Osteocyte (in vitro differentiated cells): ENCODE measurements around the gene LRCH4. TPM values are rescaled to one million over a fixed set of nuclear protein-coding genes. Genes with fewer than 3 reads are reported as not detected.
"Not testable (repeated sequence)": the region's sequence is repeated elsewhere in the genome, so short reads cannot be mapped to it uniquely, and the experiment has no call there.

Experiments
- DNase-seq: peaks from one replicate; pipeline ENCODE4 v3.0.0; 2021; ENCODE audit warnings: mixed read lengths; ENCODE audit not compliant: unreplicated experiment; ENCODE audit errors: extremely low spot score
- H3K27ac Mint-ChIP-seq: one replicate; pipeline ENCODE4 v1.8.0; 2021; ENCODE audit warnings: mild to moderate bottlenecking, mixed read lengths; ENCODE audit not compliant: unreplicated experiment
- H3K27me3 Mint-ChIP-seq: one replicate; pipeline ENCODE4 v1.8.0; 2021; ENCODE audit warnings: mixed read lengths; ENCODE audit not compliant: unreplicated experiment
- H3K36me3 Mint-ChIP-seq: one replicate; pipeline ENCODE4 v1.8.0; 2021; ENCODE audit warnings: mixed read lengths; ENCODE audit not compliant: unreplicated experiment
- H3K4me1 Mint-ChIP-seq: one replicate; pipeline ENCODE4 v1.8.0; 2021; ENCODE audit warnings: mixed read lengths; ENCODE audit not compliant: unreplicated experiment
- H3K4me3 Mint-ChIP-seq: one replicate; pipeline ENCODE4 v1.8.0; 2021; ENCODE audit warnings: mild to moderate bottlenecking, moderate library complexity, mixed read lengths; ENCODE audit not compliant: unreplicated experiment
- H3K9me3 Mint-ChIP-seq: one replicate; pipeline ENCODE4 v1.8.0; 2021; ENCODE audit warnings: mixed read lengths; ENCODE audit not compliant: unreplicated experiment
- CTCF ChIP-seq: fragments of 200-600 bp; sonication (generic); IDR thresholded peaks from 2 replicates; pipeline ENCODE4 v1.5.0; 2021; ENCODE audit warnings: antibody characterized with exemption, mild to moderate bottlenecking, moderate library complexity
- total RNA-seq: library from RNA; stranded (reverse); gene quantifications from 2 replicates; pipeline ENCODE4 v1.2.1, GENCODE V29; 2021

Gene LRCH4
- total RNA-seq, 1 donor from 2014 or later = 90.9 TPM

- no peak for DNase-seq
- no peak overlapping the region for H3K4me3 Mint-ChIP-seq
- H3K4me1 Mint-ChIP-seq = no peaks in the 10 kb centered on the region
- H3K27me3 Mint-ChIP-seq = no peaks in the 10 kb centered on the region
- H3K9me3 Mint-ChIP-seq = no peaks in the 10 kb centered on the region
- peaks cover 6% of the 10 kb centered on the region for H3K36me3 Mint-ChIP-seq
- no peak for TF ChIP-seq CTCF
- H3K27ac Mint-ChIP-seq = no peak overlapping the region
Measured at GRCh38 chr7:100555701-100556100, 30.2 kb downstream of the LRCH4 start.

GRCh38 chr7:100553032-100553431, 32.9 kb downstream of the LRCH4 start:
- DNase-seq = no peak
- no peaks in the 10 kb centered on the region for H3K27me3 Mint-ChIP-seq
- no peak for TF ChIP-seq CTCF
- H3K4me1 Mint-ChIP-seq = peaks cover 5% of the 10 kb centered on the region
- no peak overlapping the region for H3K4me3 Mint-ChIP-seq
- H3K9me3 Mint-ChIP-seq = no peaks in the 10 kb centered on the region
- peaks cover 6% of the 10 kb centered on the region for H3K36me3 Mint-ChIP-seq
- no peak overlapping the region for H3K27ac Mint-ChIP-seq

GRCh38 chr7:100552532-100552931, 33.4 kb downstream of the LRCH4 start:
- TF ChIP-seq CTCF = no peak
- Mint-ChIP-seq H3K27me3 (no peaks in the 10 kb centered on the region), H3K9me3 (no peaks in the 10 kb centered on the region), H3K4me3 (no peak overlapping the region), H3K4me1 (peaks cover 10% of the 10 kb centered on the region), H3K27ac (no peak overlapping the region), H3K36me3 (peaks cover 6% of the 10 kb centered on the region)
- no peak for DNase-seq

- H3K4me3 Mint-ChIP-seq, H3K27me3 Mint-ChIP-seq, H3K9me3 Mint-ChIP-seq, DNase-seq, H3K36me3 Mint-ChIP-seq: not testable (repeated sequence)
- Mint-ChIP-seq H3K27ac (peak overlapping the region; percentile 50), H3K4me1 (peaks cover 45% of the 10 kb centered on the region)
Measured at GRCh38 chr7:100548446-100548845, 37.5 kb downstream of the LRCH4 start.

GRCh38 chr7:100547872-100548271, 38.1 kb downstream of the LRCH4 start:
- Mint-ChIP-seq H3K4me1 (peaks cover 45% of the 10 kb centered on the region), H3K27me3 (no peaks in the 10 kb centered on the region), H3K4me3 (no peak overlapping the region), H3K27ac (peak overlapping the region; percentile 90), H3K36me3 (peaks cover 3% of the 10 kb centered on the region), H3K9me3 (no peaks in the 10 kb centered on the region)
- no peak for DNase-seq
- TF ChIP-seq CTCF = no peak
